ENCODE measurements around the gene GATC.
"Not testable (repeated sequence)": the region's sequence is repeated elsewhere in the genome, so short reads cannot be mapped to it uniquely, and the experiment has no call there.

The GATC gene

DNA sequence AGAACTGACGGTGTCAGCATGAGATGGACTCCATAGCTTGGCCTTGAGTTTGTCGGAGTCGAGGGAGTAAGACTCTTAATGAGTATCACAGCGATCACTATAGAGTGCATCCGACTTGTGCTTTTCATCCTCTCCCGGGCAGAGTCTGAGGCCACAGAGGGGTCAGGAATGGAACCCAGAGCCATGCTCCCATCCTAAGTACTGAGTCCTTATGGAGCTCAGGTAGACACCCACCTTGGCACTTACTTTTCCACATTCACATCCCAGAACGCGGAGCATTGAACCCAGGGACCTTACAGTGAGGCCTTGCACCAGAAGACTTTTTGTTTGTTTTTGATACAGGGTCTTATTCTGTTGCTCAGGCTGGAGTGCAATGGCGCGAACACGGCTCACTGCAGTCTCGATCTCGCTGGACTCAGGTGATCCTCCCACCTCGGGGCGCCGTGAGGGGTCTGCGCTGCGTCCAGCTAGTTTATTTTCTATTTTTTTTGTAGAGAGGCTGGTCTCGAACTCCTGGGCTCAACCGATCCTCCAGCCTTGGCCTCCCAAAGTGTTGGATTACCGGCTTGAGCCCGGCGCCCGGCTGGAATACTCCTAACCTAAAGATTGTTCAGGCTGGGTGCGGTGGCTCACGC, 24.0 kb downstream of the GATC start:
- DNase-seq (ENCODE audit: low read depth in 2 of 2), result no peak

DNA sequence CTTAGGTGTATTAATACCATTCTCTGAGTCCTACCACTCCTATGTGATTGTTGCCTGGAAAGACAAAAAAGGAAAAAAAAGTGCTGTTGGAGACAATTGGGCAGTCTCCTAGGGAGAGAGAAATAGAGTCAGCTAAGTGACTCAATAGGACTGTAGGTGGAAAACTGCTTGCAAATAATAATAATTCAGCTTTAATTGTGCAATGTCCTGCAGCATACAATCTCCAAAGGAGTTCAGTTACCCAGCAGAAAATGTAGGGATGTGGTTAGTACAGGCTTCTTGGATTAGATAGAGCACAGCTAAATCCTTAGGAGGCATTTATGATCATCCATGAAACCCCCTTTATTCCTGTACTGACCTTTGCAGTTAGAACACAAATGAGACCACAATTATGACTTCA, 26.3 kb downstream of the GATC start:
- DNase-seq (ENCODE audit: low read depth in 2 of 2), result no peak

DNA sequence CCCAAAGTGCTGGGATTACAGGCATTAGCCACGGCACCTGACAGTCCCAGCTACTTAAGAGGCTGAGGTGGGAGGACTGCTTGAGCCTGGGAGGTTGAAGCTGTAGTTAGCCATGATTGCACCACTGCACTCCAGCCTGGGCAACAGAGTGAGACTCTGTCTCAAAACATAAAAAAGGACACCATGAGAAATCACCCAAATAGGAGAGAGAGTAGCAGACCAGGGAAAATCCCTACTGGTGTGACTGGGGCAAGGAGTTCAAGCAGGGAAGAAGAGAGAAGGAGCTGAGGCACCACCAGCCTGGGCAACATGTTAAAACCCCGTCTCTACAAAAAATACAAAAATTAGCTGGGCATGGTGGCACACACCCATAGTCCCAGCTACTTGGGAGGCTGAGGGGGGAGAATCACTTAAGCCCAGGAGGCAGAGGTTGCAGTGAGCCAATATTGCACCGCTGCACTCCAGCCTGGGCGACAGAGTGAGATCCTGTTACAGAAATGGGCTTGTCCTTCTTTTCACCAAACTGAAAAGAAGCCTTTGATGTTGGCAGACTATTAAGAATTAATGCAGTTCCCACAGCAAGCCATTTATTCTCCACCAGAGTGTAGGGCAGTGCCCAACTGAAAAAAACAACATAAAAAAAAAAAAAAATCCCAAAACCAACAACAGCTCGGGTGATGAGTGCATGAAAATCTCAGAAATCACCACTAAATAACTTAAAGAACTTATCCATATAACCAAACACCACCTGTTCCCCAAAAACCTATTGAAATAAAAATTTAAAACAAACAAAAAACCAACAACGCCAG, 27.8 kb downstream of the GATC start:
- DNase-seq (ENCODE audit: low read depth in 2 of 2), result no peak

DNA sequence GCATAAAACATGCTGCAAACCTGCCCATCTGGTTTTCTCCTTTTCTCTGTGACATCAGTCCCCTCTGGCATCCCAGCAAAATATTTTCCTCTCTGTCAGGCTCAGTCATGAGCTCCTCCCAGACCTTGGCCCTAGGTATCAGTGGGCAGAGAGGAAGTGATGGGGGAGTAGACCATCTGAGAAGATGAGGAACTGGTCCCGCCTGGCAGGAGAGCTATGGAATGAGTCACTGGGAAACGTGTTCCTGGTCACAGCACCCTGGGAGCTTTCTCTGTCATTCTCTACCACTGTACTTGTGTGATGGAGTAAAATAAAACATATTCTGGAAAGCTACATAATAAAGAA, 28.3 kb downstream of the GATC start:
- no peak for DNase-seq (ENCODE audit: low read depth in 2 of 2)

DNA sequence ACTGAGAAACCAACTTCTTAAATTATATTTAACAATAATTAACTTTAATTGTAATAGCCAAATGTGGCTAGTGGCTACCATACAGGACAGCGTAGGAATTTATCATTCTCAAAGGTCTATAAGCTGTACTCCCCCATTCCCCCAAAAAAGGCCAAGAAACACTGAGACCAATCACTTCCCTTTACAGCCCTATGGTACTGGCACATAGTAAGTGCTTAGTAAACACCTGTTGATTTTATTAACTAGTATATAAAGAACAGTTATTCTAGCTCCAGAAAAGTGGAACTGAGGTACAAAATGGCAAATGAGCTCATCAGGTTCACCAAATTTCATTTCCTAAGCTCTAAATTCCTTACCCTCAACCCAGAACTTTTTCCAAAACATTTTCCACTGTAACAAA, 29.4 kb downstream of the GATC start:
- DNase-seq (ENCODE audit: low read depth in 2 of 2), result no peak

DNA sequence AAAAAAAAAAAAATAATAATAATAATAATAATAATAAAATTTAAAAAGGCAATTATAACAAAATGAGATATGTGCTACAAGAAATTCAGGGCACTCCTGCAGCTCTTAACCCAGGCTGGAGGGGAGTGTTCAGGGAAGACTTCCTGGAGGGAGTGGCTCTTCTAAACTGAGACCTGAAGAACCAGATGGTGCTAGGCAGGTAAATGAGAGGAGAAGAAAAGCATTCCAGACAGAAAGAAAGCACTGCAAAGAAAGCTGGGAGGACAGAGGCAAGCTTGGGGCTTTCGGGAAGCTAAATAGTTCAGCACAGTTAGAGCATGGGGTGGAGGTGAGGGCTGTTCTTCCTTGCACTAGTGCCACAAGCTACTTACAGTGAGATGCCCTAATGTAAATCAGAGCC, 33.2 kb downstream of the GATC start:
- DNase-seq (ENCODE audit: low read depth in 2 of 2), result no peak

DNA sequence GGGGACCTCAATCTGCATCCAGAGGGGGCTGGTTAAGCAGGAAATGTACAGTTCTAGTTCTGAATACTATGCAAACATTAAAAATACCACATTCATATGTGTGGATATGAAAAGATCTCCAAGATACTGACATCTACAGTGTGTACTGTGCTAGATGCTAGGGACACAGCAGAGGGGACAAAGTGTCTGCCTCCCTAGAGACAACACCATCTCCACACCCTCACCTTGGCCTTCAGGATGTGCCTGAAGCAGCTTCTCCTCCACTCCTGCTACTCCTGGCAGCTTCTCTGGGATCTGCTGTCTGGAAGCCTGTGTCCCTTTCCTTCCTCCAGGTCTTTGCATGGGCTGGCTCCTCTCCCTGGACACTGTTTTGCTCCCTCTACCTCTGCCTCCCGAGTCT, 34.0 kb downstream of the GATC start:
- no peak for DNase-seq (ENCODE audit: low read depth in 2 of 2)

DNA sequence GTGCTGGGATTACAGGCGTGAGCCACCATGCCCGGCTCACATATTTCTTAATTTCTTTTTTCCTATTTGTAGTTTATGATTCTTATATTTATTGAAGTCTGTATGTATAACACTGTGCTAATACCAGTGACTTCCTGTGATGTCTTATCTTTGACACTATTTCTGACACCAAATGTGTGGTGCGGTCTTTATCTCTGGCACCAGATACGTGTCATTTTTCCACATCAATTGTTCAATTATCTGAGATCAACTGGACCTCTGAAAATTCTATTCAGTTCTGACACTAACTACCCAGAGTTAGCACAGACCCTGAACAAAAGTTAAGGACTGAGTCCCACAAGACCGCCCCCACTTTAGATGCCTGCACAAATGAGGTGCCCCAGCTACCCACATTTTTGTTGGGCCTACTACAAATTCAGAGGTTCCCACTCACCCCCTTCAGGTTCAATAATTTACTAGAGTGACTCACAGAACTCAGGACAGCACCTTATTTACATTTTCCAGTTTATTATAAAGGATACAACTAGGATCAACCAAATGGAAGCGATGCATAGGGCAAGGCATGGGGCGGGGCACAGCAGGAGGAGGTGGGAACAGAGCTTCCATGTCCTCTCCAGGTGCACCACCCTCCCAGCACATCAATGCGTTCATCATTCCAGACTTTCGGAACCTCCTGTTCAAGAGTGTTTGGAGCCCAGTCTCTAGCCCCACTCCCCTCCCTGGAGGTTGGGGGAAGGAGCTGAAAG, 35.0 kb downstream of the GATC start:
- DNase-seq (ENCODE audit: low read depth in 2 of 2), result no peak

DNA sequence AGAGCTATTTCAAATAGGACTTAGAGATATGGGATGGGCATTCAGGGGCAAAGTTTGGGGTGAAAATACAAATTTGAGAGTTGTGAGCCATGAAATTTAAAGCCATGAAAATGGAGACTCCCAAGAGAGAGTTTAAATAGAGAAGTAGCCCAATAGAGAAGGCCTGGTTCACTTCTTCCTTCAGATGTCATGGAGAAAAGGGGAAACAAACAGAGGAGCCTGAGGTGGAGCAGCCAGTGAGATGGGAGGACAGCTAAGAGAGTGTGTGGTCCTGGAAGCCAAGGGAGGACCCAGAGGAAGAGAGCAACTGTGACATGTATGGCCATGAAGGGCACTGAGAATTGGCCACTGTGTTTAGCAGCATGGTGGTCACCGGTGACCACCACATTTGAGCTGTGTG, 37.4 kb downstream of the GATC start:
- DNase-seq (ENCODE audit: low read depth in 2 of 2), result no peak

DNA sequence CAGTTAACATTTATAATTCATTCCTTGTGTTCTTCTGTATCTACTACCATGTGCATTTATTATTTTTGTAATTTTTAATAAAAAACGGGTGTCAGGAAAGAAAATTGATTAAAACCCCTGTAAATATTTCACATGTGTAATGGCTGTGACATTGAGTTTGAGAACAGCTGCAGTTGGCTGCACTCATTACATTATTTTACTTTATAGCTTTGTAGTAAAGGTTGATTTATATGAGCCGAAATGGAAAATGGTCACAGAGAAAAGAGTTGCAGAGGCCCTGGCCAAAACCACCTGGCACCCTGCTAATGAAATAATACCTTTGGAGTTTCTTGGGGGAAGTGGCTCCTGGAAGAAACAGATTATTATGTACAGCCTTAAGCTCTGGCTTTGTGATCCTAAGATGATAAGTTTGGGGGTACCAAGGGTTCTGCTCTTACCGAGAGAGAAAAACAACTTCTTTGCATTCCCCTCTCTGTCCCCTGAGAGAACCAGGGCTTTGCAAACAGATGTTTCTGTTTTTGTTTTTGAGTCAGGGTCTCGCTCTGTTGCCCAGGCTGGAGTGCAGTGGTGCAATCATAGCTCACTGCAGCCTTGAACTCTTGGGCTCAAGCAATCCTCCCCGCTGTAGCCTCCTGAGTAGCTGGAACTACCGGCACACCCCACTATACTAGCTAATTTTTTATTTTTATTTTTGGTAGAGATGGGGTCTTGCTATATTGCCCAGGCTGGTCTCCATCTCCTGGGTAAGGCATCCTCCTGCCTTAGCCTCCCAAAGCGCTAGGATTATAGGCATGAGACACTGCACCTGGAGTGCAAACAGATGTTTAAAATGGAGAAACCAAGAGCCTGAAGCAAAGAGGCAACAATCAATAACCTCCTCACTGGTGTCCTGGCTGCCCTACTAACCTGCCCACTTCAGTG, 40.0 kb downstream of the GATC start:
- no peak for DNase-seq (ENCODE audit: low read depth in 2 of 2)

DNA sequence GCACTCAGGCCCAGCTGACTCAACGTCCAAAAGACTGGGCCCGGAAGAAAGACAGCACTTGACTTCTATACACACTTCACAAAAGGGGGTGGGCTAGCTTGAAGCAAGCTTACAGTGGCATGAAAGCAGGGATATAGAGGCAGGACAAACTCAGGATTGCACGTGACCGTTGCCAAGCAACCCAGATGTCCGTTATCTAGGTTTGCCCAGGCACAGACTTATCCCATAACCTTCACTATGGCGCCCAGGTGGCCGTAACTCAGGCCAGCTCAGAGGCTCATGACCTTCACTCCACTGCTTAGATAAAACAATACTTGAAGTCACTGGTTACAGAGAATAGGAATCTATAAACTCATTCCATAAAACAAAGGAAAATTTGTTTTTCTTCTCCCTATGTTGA, 41.3 kb downstream of the GATC start:
- not testable (repeated sequence) for DNase-seq (ENCODE audit: low read depth in 2 of 2)

DNA sequence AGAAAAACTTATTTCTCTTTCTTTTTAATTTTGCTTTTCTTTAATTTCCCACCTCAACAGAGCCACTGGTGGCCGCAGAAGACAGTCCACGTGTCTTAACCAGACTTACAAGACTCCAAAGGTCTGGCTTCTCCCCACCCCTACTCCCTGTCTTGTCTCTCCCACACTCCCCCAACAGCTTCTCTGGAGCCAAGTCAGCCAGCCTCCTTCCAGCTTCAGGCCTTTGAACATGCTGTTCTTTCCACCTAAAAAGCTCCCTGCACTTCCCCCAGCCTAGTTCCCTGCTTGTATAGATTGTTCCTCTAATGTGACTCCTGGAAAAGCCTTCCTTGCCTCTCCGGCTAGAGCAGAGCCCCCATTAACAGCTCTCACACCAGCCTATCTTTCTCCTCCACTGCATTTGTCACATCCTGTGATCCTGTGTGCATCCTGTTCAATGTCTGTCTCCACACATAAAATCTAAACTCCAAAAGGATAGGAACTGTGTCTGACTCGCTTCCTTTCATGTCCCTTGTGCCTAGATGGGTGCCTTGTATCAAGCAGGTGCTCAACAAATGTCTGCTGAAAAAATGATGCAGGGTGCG, 41.9 kb downstream of the GATC start:
- no peak for DNase-seq (ENCODE audit: low read depth in 2 of 2)

DNA sequence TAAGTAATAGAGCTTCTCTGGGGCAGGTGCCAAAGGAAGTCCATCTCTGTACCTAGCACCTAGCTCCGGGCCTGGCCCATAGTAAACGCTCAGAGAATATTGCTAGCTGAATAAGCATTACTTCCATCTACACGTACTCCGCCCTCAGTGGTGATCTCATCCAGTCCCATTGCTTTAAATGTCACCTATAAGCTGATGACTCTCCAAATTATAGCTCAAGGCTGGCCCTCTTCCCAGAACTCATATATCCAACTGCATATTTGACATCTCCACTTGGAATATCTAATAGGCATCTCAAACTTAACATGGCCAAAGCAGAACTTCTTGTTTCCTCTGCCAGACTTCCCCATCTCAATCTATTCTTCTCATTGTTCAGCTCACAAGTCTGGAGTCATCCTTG, 42.8 kb downstream of the GATC start:
- DNase-seq (ENCODE audit: low read depth in 2 of 2), result no peak

DNA sequence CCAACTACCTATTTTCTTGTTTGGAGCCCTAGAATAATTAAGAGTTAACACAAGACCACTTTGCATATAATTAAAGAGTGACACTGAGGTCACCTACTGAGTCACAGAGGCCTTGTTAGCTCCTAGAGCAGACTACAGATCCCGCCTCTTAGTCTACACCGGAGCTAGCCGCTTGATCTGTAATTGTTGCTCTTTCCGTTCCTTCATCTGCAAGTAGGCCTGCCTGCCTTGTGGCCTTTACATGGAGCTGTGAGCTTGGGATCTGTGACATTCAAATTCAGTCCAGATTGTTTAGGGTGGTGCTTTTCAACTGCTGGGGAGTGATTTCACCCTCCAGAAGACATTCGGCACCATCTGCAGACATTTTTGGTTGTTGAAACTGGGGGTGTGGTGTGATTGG, 44.1 kb downstream of the GATC start:
- no peak for DNase-seq (ENCODE audit: low read depth in 2 of 2)

DNA sequence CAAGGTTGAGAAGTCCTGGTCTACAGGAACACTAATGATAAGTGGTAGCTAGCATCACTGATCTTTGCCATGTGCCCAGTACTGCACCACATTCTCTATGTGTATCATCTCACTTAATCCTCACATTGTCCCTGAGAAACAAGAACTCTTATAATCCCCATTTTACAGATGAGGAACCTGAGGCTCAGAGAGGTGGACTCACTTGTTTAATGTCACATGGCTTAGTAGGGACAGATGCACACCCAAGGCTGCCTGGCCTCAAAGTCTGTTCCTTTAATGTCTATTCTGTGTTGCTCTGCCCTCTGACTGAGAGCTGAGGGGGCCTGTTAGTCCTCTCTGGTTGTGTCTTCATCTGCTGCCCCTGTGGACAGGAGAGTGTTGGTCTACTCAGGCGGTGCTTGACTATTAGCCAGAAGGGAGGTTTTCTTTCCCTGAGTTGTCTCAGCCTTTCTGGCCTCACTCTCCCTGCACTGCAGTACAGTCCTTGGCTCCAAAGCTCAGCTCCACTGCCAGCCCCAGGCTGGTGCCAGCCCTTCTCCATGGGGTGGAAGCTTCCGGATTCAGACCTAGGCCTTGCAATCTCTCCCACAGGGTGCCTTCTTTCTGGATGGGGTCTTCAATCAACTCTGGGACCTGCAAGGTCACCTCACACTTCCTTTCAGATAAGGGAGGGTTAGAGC, 44.7 kb downstream of the GATC start:
- DNase-seq (ENCODE audit: low read depth in 2 of 2), result no peak

DNA sequence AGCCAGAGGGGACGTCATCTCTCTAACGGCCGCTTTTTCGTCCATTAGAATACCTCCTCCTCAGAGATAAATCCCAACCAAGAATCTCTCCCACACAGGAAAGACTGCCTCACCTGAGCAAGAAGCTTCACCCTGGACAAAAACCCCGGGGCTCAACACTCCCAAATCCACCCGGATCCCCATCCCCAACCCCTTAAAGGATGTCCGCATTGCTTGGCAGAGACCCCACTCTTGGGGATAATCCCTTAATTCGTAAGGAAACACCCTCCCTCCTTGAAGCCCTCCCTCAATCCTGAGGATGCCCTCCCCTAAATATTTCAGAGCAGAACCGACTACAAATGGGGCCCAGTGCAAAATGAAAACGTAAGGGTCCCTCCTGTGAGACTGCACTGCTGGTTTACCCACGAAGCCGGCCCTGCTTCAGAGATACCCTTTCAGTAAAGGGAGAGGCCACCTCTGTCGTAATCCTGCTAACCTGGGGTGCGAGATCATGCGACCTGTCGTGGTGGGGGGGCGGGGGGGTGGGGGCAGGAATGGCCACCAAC, 49.0 kb downstream of the GATC start:
- DNase-seq (ENCODE audit: low read depth in 2 of 2), result no peak

DNA sequence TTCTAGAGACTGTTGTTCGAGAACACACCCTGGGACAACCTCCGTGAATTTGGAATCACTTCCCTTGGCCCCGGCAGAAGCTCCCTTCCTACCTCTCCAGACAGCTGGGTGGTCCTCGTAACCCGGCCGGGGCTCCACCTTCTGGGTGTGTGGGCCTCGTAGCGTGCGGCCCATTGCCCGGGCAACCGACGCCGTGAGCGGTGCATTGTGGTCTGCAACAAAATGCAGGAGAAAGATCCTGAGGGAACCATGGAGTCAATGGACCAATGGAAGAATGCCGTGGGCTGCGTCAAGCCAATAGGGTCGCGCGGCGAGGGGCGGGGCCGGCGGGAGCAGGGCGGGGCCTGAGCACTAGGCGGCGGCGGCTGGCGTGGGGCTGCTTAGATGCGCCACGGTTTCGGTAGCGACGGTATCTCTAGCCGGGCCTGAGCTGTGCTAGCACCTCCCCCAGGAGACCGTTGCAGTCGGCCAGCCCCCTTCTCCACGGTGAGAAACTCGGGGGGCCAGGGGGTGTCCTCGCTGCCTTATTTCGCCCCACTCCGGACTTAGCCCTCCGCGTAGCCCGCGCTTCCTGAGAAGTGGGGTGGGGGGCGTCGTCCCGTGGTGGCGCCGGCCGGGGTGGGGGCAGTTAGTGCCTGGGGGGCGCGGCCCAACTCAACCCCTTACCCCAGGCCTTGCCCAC, 49.6 kb downstream of the GATC start, which contains the start of gene DYNLL1:
Gene DYNLL1, plus strand, starts transcription at position 383 of the 682 bp plus-strand sequence. CDS start 309 bp downstream, outside the sequence.
- DNase-seq (ENCODE audit: low read depth in 2 of 2), result peak; percentile 95 to 98

DNA sequence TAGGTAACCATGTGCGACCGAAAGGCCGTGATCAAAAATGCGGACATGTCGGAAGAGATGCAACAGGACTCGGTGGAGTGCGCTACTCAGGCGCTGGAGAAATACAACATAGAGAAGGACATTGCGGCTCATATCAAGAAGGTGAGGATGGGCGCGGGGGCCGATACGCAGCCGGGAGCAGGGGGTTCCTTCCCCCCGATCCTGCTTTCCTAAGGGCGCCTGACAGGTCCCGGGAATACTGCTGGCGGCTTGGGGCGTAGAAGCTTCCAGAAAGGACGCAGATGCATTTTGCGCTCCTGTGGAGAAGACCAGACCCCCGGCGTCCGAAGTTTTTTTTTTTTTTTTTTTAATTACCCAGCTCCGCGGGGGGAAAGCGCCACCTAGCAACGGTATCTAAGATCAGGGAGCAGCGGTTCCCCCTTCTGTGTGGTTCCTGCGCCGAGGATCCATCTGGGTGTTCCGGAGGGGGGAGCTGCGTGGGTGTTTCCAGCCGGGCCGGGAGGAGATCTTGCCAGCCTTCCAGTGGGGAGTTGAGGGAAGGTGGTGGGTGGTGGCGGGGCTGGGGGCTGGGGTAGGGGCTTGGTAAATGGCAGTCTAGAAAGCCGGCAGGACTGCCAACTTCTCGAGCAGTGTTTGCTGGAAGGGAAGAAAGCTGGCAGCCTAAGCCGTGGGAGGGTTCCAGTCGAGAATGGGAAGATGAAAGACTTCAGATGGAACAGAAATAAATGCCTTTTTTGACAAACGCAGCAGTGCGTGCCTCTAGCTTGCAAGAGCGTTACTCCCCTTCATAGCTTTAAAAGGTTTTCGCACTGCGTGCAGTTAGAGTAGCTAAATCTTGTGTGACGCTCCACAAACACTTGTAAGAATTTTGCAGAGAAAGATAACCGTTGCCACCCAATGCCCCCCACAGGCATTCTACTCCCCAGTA, 50.4 kb downstream of the GATC start:
- DNase-seq (ENCODE audit: low read depth in 2 of 2), result peak; percentile 17 to 23

Data from stimulated activated CD4-positive, alpha-beta T cell treated with anti-CD3 and anti-CD28 coated beads, Interleukin-1b, Interleukin-23, amount 100 ng/mL, for 4 hours (primary cell).